ENCODE results near the gene CDPF1.

The CDPF1 gene

GRCh38 chr22:46293577-46294260 is 43.6 kb upstream of the CDPF1 start:
- DNase-seq (ENCODE audit: low read depth), result no peak
- TF ChIP-seq CTCF (IDR thresholded peaks at IDR 0.05; ENCODE audit: control insufficient read depth, extremely low read depth, insufficient read depth), result no peak
- no peak overlapping the region for H3K4me3 ChIP-seq (ENCODE audit: low read depth, low read length)

- no peak for TF ChIP-seq CTCF (IDR thresholded peaks at IDR 0.05; ENCODE audit: control insufficient read depth, extremely low read depth, insufficient read depth)
- no peak for DNase-seq (ENCODE audit: low read depth)
- H3K4me3 ChIP-seq (ENCODE audit: low read depth, low read length), result no peak overlapping the region
These were observed 42.6 kb upstream of the CDPF1 start for GRCh38 chr22:46292732-46293131.

GRCh38 chr22:46292173-46292572 is 42.1 kb upstream of the CDPF1 start:
- TF ChIP-seq CTCF (IDR thresholded peaks at IDR 0.05; ENCODE audit: control insufficient read depth, extremely low read depth, insufficient read depth), result no peak
- no peak for DNase-seq (ENCODE audit: low read depth)
- no peak overlapping the region for H3K4me3 ChIP-seq (ENCODE audit: low read depth, low read length)

- no peak for DNase-seq (ENCODE audit: low read depth)
- no peak overlapping the region for H3K4me3 ChIP-seq (ENCODE audit: low read depth, low read length)
- no peak for TF ChIP-seq CTCF (IDR thresholded peaks at IDR 0.05; ENCODE audit: control insufficient read depth, extremely low read depth, insufficient read depth)
These were observed 41.0 kb upstream of the CDPF1 start for GRCh38 chr22:46290843-46291785.

GRCh38 chr22:46290121-46290842 is 40.2 kb upstream of the CDPF1 start:
- H3K4me3 ChIP-seq (ENCODE audit: low read depth, low read length), result no peak overlapping the region
- no peak for TF ChIP-seq CTCF (IDR thresholded peaks at IDR 0.05; ENCODE audit: control insufficient read depth, extremely low read depth, insufficient read depth)
- DNase-seq (ENCODE audit: low read depth), result no peak

GRCh38 chr22:46289244-46289891 is 39.3 kb upstream of the CDPF1 start:
- H3K4me3 ChIP-seq (ENCODE audit: low read depth, low read length), result no peak overlapping the region
- DNase-seq (ENCODE audit: low read depth), result no peak
- TF ChIP-seq CTCF (IDR thresholded peaks at IDR 0.05; ENCODE audit: control insufficient read depth, extremely low read depth, insufficient read depth), result no peak
